Cardiac fibroblast (primary cell): ENCODE results near the gene DYSF.

Experiments used
- DNase-seq, 2 donors: peaks; one replicate each; pipeline versions ENCODE4 v3.0.0 to v3.0.0-alpha.2; 2010; ENCODE audit warnings: low read depth in 2 of 2
- H3K4me3 ChIP-seq, 2 donors: replicated peaks in 1 of 2; 1 replicate in 1 of 2; 2 replicates in 1 of 2; pipeline ENCODE4 v1.5.1; 2011; ENCODE audit warnings: low read depth in 2 of 2, low read length in 2 of 2, mild to moderate bottlenecking in 2 of 2, moderate library complexity in 1 of 2
- TF ChIP-seq, protein P1 (sequence below): IDR thresholded peaks from one replicate; pipeline ENCODE4 v1.5.1; 2011; ENCODE audit warnings: low read depth, mild to moderate bottlenecking, low read length, inconsistent platforms

DYSF gene

GRCh38 chr2:71500426-71501079 is 47.2 kb downstream of the DYSF start:
- no peak overlapping the region for H3K4me3 ChIP-seq
- TF ChIP-seq, protein P1, sequence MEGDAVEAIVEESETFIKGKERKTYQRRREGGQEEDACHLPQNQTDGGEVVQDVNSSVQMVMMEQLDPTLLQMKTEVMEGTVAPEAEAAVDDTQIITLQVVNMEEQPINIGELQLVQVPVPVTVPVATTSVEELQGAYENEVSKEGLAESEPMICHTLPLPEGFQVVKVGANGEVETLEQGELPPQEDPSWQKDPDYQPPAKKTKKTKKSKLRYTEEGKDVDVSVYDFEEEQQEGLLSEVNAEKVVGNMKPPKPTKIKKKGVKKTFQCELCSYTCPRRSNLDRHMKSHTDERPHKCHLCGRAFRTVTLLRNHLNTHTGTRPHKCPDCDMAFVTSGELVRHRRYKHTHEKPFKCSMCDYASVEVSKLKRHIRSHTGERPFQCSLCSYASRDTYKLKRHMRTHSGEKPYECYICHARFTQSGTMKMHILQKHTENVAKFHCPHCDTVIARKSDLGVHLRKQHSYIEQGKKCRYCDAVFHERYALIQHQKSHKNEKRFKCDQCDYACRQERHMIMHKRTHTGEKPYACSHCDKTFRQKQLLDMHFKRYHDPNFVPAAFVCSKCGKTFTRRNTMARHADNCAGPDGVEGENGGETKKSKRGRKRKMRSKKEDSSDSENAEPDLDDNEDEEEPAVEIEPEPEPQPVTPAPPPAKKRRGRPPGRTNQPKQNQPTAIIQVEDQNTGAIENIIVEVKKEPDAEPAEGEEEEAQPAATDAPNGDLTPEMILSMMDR: no peak
- DNase-seq: peak; percentile 64 to 67

DNA sequence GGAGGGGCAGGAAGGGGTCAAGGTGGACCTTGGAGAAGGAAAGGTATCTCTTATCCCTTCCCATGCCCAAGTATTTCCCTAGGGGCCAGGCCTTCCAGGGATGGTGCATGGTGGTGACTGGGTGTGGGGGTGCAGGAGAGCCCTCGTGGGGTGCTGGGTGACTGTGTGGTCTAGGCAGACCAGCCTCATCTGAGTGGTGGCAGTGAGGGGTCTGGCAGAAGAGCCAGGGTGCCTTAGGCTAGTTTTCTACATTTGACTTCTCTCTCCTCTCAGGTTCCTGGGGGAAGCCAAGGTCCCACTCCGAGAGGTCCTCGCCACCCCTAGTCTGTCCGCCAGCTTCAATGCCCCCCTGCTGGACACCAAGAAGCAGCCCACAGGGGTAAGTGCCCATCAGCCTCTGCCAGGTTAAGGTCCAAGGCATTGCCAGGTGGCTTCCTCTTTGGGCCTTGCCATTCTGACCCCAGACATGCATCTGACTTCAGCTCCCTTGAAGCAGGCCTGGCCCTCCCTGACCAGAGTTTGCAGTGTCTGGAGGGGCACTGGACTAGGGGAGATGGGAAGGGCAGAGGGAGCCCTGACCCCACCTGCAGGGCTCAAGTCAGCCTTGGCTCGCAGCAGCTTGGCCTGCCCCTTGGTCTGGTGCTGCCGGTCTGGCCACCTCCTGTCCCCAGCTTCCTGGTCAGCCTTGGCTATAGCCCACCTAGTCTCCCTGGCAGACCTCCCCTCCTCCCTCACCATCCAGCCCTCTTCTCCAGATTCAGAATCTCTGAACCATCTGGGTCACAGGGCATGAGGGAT is 49.8 kb downstream of the DYSF start:
- TF ChIP-seq, protein P1: no peak
- no peak overlapping the region for H3K4me3 ChIP-seq
- DNase-seq: no peak

DNA sequence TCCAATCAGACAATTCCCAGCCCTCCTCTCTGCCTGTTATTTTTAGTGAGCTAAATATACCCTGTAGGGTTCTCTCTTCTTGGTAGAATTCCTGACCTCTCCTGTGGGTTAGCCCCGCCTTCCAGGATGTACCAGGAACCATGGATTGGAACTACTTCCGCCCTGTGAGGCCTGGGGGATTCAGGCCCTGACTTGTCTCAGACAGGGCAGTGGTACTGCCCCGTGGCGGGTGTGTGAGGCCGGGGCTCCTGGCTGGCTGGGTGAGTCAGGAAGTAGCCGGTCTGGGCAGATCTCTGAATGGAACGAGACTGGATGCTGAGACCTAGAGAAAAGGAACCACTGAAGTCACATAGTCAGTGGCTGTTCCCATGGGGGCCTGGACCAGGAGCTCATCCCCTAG is 50.5 kb downstream of the DYSF start:
- peak in 1 of 2 donors; percentile 32 for DNase-seq
- H3K4me3 ChIP-seq: no peak overlapping the region
- TF ChIP-seq, protein P1: no peak

- TF ChIP-seq, protein P1: no peak
- H3K4me3 ChIP-seq: no peak overlapping the region
- no peak for DNase-seq
These were observed 51.2 kb downstream of the DYSF start for GRCh38 chr2:71504611-71505010.

DNA sequence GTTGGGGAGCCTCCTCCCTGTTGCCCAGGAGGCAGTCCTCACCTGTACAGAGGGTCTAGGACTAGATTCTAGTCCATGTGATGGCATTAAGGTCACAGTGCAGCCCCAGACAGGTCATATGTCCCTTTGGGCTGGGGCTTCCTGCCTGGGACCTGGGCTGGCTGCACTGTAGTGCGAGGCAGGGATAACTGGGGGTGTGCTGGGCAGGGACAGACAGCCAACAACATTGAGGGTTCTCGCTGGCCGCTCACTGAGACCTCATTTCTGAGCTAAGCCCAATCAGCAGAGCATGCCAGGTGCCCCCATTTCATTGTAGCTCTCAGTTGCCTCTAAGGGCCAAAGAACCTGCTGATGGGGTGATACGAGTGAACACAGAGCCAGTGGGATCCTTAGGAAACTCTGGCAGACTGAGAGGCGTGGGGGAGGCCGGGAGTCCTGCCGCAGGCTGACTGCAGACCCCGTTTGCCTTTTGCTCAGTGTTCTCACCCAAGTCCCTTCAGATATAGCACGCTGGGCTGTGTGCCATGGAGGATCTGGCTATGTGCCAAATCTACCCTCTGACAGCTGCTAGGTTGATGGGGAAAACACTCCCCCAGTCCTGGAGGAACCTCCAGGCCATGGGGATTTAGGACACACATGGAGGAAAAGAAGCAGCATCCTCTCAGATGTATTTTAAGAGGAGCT is 51.9 kb downstream of the DYSF start:
- DNase-seq: peak; percentile 41 to 56
- TF ChIP-seq, protein P1: no peak
- H3K4me3 ChIP-seq: no peak overlapping the region

DNA sequence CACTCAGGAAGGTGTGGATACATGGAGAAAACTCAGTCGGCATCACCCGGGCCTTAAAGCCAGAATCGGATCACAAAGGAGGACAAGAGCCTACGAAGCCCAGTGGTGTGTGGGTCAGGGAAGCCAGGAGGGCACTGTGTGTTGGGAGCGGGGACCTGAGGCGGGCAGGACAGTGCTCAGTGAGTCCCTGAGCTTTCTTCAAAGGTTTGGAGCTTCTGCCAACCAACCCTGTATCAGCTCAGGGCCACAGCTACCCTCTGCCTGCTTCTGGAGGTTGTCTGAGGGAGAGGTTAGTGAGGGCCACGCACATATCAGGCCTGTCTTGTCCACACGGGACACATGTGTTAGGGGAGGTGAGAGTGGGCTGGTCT is 52.4 kb downstream of the DYSF start:
- DNase-seq: no peak
- no peak overlapping the region for H3K4me3 ChIP-seq
- TF ChIP-seq, protein P1: no peak
